K562 (cell line): ENCODE data around the gene PCK2. TPM values are rescaled to one million over a fixed set of nuclear protein-coding genes. Genes with fewer than 3 reads are reported as not detected.
A peak's percentile ranks its signal among the peaks of the same experiment; 100 is the strongest.

Source experiments
- ATAC-seq: fragments of 200-7000 bp; cut with Tn5 transposase; 3 replicates; pipeline ENCODE4 v1.9.1; 2020; ENCODE audit warnings: moderate library complexity
- BruUV-seq: library from RNA; stranded (reverse); fragments of 400-500 nt; replicated peaks from 2 replicates; lab custom pipeline; 2021; lab: Mats Ljungman, UMichigan
- CTCF ChIA-PET: fragments of 300-600 bp; formaldehyde crosslinking; extraction: SDS; loops from one replicate; lab custom pipeline; 2021; ENCODE audit warnings: low intra/inter-chr PET ratio; lab: Yijun Ruan, JAX
- POLR2A ChIA-PET: fragments of 300-600, 350-650 bp; sonication (Branson Sonifier 250); formaldehyde crosslinking; extraction: SDS; loops from one replicate; lab custom pipeline; 2021; ENCODE audit warnings: antibody characterized with exemption, inconsistent platforms; lab: Yijun Ruan, JAX
- DNase-seq, 4 experiments: peaks; one replicate each; pipeline versions ENCODE4 v3.0.0 to v3.0.0-alpha.2; 2011 to 2018; ENCODE audit warnings: low spot score in 3 of 4, mixed read lengths in 3 of 4; ENCODE audit errors: extremely low read depth in 1 of 4
- FAIRE-seq: peaks from 2 replicates; lab custom pipeline; 2011; peaks lifted over from hg19 to GRCh38; lab: Jason Lieb, UNC
- H2AFZ ChIP-seq: 2 replicates; pipeline ENCODE4 v1.6.0; 2011; ENCODE audit warnings: low read depth, low read length, control low read depth, inconsistent platforms
- H3K27ac ChIP-seq: fragments of 200-600 bp; 3 replicates; pipeline ENCODE4 v1.8.0; 2011; ENCODE audit warnings: low read depth, mild to moderate bottlenecking, control low read depth, inconsistent platforms, low read length, moderate library complexity, mixed read lengths; ENCODE audit errors: extremely low read depth
- H3K27me3 ChIP-seq, 2 experiments: fragments of 300-600 bp in 1 of 2; 2 replicates in 1 of 2; 3 replicates in 1 of 2; pipeline versions ENCODE4 v1.6.0 to v1.8.0; 2011; ENCODE audit warnings: inconsistent platforms in 2 of 2, low read length in 2 of 2, mild to moderate bottlenecking in 1 of 2, mixed read lengths in 1 of 2, moderate library complexity in 1 of 2; ENCODE audit not compliant: control insufficient read depth in 2 of 2, insufficient read depth in 2 of 2
- H3K36me3 ChIP-seq: fragments of 300-600 bp; 3 replicates; pipeline ENCODE4 v1.8.0; 2011; ENCODE audit warnings: mild to moderate bottlenecking, low read length, inconsistent platforms; ENCODE audit not compliant: control insufficient read depth, insufficient read depth
- H3K4me1 ChIP-seq, 2 experiments: fragments of 200-600 bp in 1 of 2; replicated peaks in 1 of 2; 2 replicates in 1 of 2; 3 replicates in 1 of 2; pipeline versions ENCODE4 v1.5.1 to v1.8.0; 2011; ENCODE audit warnings: inconsistent platforms in 2 of 2, low read length in 2 of 2, mild to moderate bottlenecking in 1 of 2, mixed read lengths in 1 of 2, moderate library complexity in 1 of 2; ENCODE audit not compliant: control insufficient read depth in 2 of 2, insufficient read depth in 2 of 2
- H3K4me2 ChIP-seq: 2 replicates; pipeline ENCODE4 v1.6.1; 2011; ENCODE audit warnings: low read length, control low read depth, inconsistent platforms, mixed read lengths; ENCODE audit not compliant: insufficient read depth
- H3K4me3 ChIP-seq: fragments of 200-600 bp; sonication (generic), shearing (Covaris generic); 2 replicates; pipeline ENCODE4 v1.5.1; 2016; ENCODE audit warnings: control low read depth, inconsistent platforms
- H3K79me2 ChIP-seq: fragments of 200-600 bp; 3 replicates; pipeline ENCODE4 v1.8.0; 2011; ENCODE audit warnings: low read length, inconsistent platforms; ENCODE audit not compliant: control insufficient read depth, insufficient read depth
- H3K9ac ChIP-seq, 2 experiments: 2 replicates each; pipeline versions ENCODE4 v1.6.0 to v1.6.1; 2011; ENCODE audit warnings: low read depth in 2 of 2, low read length in 2 of 2, control low read depth in 1 of 2, inconsistent platforms in 1 of 2, mild to moderate bottlenecking in 1 of 2, mixed read lengths in 1 of 2; ENCODE audit not compliant: insufficient read depth in 1 of 2
- H3K9me1 ChIP-seq: one replicate; pipeline ENCODE4 v1.6.0; 2011; ENCODE audit warnings: inconsistent platforms, mild to moderate bottlenecking, low read length, moderate library complexity; ENCODE audit not compliant: control insufficient read depth, insufficient read depth
- H3K9me3 ChIP-seq: replicated peaks from 2 replicates; pipeline ENCODE4 v1.5.1; 2011; ENCODE audit warnings: low read depth, low read length, inconsistent platforms; ENCODE audit not compliant: control insufficient read depth, insufficient read depth
- H4K20me1 ChIP-seq: replicated peaks from 2 replicates; pipeline ENCODE4 v1.6.1; 2011; ENCODE audit warnings: low read length, inconsistent platforms, mixed read lengths; ENCODE audit not compliant: control insufficient read depth, insufficient read depth
- POLR2AphosphoS2 ChIP-seq: IDR thresholded peaks from 2 replicates; pipeline ENCODE4 v1.6.1; 2012; ENCODE audit warnings: low read length, improper control_type of control experiment
- ZNF140 ChIP-seq: fragments of 250-450 bp; sonication (Bioruptor Pico); IDR thresholded peaks from 2 replicates; pipeline ENCODE4 v1.8.0; 2021; ENCODE audit warnings: moderate library complexity, mild to moderate bottlenecking, inconsistent platforms
- WGBS: fragments of 100-300 bp; shearing (Covaris generic); methylation state at CpG from one replicate; pipeline ENCODE4 v1.1.6; 2016; ENCODE audit warnings: low coverage, mixed read lengths; ENCODE audit not compliant: insufficient coverage; ENCODE audit errors: missing lambda C conversion rate; 5-methylcytosine and 5-hydroxymethylcytosine counted together
- in situ Hi-C: fragments of 300-500 bp; cut with MboI; formaldehyde crosslinking; loops from 4 replicates; pipeline ENCODE4 v1.15.0; 2018; ENCODE audit warnings: inconsistent platforms, mixed read lengths
- intact Hi-C: fragments of 100-400 bp; cut with micrococcal nuclease; formaldehyde crosslinking; loops from 2 replicates; pipeline ENCODE4 v1.14.2; 2022
- polyA plus RNA-seq, 8 experiments: library from polyadenylated mRNA; depleted of rRNA in 4 of 8; stranded (reverse) in 5 of 8; unstranded in 3 of 8; fragments of >200 nt; fragmentation: Nextera tagmentation in 2 of 8; fragmentation: Illumina TruSeq in 1 of 8; extraction: Ambion mirVana in 2 of 8; extraction: Trizol in 1 of 8; gene quantifications; 2 replicates each; pipeline versions ENCODE4 v1.2.1 to v1.2.3, GENCODE V29; 2011 to 2014; ENCODE audit warnings: inconsistent platforms in 1 of 8, missing spikeins in 1 of 8
- total RNA-seq, 7 experiments: library from RNA; depleted of rRNA in 6 of 7; stranded (reverse); fragments of >200 nt in 6 of 7; fragmentation: Illumina TruSeq in 2 of 7; extraction: Trizol in 2 of 7; gene quantifications; 2 replicates each; pipeline versions ENCODE4 v1.2.1 to v1.2.3, GENCODE V29; 2011 to 2021; ENCODE audit warnings: low replicate concordance in 1 of 7
- TF ChIP-seq, protein P1 (sequence below): fragments of 450-650 bp; IDR thresholded peaks from 2 replicates; pipeline ENCODE4 v1.6.1; 2016; ENCODE audit warnings: mild to moderate bottlenecking, moderate library complexity

PCK2 gene
- total and polyA plus RNA-seq, 9 of the 15 experiments (the other 6 are each of a cell fraction or from before 2014, with no cell fraction given) = 3.3 to 60.9 (median 30.4) TPM

DNA sequence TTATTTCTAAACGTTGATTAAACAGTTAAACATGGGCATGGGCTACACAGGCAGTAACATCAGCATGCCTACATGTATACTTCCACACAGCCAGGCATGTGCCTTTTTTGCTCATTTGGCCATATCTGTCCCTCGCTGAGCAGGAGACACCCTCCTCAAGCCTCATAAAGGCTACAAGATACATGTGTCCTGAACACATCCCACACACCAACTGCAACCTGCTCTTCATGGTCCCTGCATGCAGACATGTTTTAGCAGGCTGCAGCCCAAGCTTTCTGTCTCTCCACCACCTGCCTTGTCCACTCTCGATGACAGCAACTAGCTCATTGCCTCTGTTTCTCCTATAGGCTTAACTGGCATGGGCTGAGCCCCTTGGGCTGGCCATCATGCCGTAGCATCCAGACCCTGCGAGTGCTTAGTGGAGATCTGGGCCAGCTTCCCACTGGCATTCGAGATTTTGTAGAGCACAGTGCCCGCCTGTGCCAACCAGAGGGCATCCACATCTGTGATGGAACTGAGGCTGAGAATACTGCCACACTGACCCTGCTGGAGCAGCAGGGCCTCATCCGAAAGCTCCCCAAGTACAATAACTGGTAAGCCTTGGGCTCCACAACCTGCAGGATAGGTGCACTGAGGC lies 2.6 kb downstream of the PCK2 start:
- ATAC-seq = no peak
- H3K4me1 ChIP-seq = peaks cover 18 to 22% of the 10 kb centered on the region in 2 experiments; a peak in 4 of 5 replicates
- H3K27me3 ChIP-seq = no peaks in the 10 kb centered on the region
- no peak overlapping the region for H2AFZ ChIP-seq
- TF ChIP-seq ZNF140 (CRISPR knock-in tag) = no peak
- TF ChIP-seq, protein P1, sequence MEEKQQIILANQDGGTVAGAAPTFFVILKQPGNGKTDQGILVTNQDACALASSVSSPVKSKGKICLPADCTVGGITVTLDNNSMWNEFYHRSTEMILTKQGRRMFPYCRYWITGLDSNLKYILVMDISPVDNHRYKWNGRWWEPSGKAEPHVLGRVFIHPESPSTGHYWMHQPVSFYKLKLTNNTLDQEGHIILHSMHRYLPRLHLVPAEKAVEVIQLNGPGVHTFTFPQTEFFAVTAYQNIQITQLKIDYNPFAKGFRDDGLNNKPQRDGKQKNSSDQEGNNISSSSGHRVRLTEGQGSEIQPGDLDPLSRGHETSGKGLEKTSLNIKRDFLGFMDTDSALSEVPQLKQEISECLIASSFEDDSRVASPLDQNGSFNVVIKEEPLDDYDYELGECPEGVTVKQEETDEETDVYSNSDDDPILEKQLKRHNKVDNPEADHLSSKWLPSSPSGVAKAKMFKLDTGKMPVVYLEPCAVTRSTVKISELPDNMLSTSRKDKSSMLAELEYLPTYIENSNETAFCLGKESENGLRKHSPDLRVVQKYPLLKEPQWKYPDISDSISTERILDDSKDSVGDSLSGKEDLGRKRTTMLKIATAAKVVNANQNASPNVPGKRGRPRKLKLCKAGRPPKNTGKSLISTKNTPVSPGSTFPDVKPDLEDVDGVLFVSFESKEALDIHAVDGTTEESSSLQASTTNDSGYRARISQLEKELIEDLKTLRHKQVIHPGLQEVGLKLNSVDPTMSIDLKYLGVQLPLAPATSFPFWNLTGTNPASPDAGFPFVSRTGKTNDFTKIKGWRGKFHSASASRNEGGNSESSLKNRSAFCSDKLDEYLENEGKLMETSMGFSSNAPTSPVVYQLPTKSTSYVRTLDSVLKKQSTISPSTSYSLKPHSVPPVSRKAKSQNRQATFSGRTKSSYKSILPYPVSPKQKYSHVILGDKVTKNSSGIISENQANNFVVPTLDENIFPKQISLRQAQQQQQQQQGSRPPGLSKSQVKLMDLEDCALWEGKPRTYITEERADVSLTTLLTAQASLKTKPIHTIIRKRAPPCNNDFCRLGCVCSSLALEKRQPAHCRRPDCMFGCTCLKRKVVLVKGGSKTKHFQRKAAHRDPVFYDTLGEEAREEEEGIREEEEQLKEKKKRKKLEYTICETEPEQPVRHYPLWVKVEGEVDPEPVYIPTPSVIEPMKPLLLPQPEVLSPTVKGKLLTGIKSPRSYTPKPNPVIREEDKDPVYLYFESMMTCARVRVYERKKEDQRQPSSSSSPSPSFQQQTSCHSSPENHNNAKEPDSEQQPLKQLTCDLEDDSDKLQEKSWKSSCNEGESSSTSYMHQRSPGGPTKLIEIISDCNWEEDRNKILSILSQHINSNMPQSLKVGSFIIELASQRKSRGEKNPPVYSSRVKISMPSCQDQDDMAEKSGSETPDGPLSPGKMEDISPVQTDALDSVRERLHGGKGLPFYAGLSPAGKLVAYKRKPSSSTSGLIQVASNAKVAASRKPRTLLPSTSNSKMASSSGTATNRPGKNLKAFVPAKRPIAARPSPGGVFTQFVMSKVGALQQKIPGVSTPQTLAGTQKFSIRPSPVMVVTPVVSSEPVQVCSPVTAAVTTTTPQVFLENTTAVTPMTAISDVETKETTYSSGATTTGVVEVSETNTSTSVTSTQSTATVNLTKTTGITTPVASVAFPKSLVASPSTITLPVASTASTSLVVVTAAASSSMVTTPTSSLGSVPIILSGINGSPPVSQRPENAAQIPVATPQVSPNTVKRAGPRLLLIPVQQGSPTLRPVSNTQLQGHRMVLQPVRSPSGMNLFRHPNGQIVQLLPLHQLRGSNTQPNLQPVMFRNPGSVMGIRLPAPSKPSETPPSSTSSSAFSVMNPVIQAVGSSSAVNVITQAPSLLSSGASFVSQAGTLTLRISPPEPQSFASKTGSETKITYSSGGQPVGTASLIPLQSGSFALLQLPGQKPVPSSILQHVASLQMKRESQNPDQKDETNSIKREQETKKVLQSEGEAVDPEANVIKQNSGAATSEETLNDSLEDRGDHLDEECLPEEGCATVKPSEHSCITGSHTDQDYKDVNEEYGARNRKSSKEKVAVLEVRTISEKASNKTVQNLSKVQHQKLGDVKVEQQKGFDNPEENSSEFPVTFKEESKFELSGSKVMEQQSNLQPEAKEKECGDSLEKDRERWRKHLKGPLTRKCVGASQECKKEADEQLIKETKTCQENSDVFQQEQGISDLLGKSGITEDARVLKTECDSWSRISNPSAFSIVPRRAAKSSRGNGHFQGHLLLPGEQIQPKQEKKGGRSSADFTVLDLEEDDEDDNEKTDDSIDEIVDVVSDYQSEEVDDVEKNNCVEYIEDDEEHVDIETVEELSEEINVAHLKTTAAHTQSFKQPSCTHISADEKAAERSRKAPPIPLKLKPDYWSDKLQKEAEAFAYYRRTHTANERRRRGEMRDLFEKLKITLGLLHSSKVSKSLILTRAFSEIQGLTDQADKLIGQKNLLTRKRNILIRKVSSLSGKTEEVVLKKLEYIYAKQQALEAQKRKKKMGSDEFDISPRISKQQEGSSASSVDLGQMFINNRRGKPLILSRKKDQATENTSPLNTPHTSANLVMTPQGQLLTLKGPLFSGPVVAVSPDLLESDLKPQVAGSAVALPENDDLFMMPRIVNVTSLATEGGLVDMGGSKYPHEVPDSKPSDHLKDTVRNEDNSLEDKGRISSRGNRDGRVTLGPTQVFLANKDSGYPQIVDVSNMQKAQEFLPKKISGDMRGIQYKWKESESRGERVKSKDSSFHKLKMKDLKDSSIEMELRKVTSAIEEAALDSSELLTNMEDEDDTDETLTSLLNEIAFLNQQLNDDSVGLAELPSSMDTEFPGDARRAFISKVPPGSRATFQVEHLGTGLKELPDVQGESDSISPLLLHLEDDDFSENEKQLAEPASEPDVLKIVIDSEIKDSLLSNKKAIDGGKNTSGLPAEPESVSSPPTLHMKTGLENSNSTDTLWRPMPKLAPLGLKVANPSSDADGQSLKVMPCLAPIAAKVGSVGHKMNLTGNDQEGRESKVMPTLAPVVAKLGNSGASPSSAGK = no peak
- peak; percentile 69 for TF ChIP-seq POLR2AphosphoS2
- TF ChIP-seq, all 486 proteins: peak for 1
- Histone ChIP-seq H3K9me1 (no peaks in the 10 kb centered on the region), H3K4me3 (no peak overlapping the region), H3K4me2 (no peak overlapping the region; the same call in 1 of the 2 replicates), H3K79me2 (peaks cover 29% of the 10 kb centered on the region), H3K27ac (no peak overlapping the region), H3K9me3 (no peaks in the 10 kb centered on the region), H3K36me3 (peaks cover 44% of the 10 kb centered on the region; the same call in 2 of the 3 replicates), H4K20me1 (0 out of 2 replicates have a peak, but pooled peaks cover 2% of the 10 kb centered on the region), H3K9ac (peak overlapping the region in 1 of 2 experiments; percentile 36; a peak in 1 of 4 replicates)
- in situ Hi-C loops (no loop called here), intact Hi-C loops (loop anchor here (10.0 kb wide), 2 partner anchors 48 to 82 kb away; partner anchors contain the start of genes EMC9, PSME2 and RNF31)
- POLR2A ChIA-PET = interaction anchor here (0.5 to 5.8 kb wide), 4 partner anchors 10 to 50 kb away, joined by 3 to 40 read pairs (median 16); partner anchors contain the start of gene RNF31
- CTCF ChIA-PET = no interaction called here
- BruUV-seq = no TSS peak
- FAIRE-seq = no peak
- 91% methylated on average over 6 of the region's 8 CpGs for WGBS
- no peak for DNase-seq
